ENCODE measurements around the gene BIRC2.

The BIRC2 gene

GRCh38 chr11:102401905-102402304 lies 54.9 kb downstream of the BIRC2 start:
- DNase-seq (ENCODE audit: extremely low read depth, insufficient read length): no peak
- peaks cover 8% of the 10 kb centered on the region for H3K36me3 ChIP-seq (ENCODE audit: control insufficient read depth, insufficient read depth, low read length)
- H3K4me3 ChIP-seq (replicated peaks; ENCODE audit: low read depth, low read length): no peak overlapping the region
- no peaks in the 10 kb centered on the region for H3K27me3 ChIP-seq (replicated peaks; ENCODE audit: control insufficient read depth, insufficient read depth, low read length)
- no peak for TF ChIP-seq CTCF (IDR thresholded peaks at IDR 0.05; ENCODE audit: insufficient read depth, low read length, poor library complexity, severe bottlenecking)

- no peaks in the 10 kb centered on the region for H3K27me3 ChIP-seq (replicated peaks; ENCODE audit: control insufficient read depth, insufficient read depth, low read length)
- no peak for TF ChIP-seq CTCF (IDR thresholded peaks at IDR 0.05; ENCODE audit: insufficient read depth, low read length, poor library complexity, severe bottlenecking)
- peaks cover 8% of the 10 kb centered on the region for H3K36me3 ChIP-seq (ENCODE audit: control insufficient read depth, insufficient read depth, low read length)
Measured at GRCh38 chr11:102402548-102402947, 55.5 kb downstream of the BIRC2 start.

GRCh38 chr11:102405501-102405900 lies 58.5 kb downstream of the BIRC2 start:
- H3K4me3 ChIP-seq (replicated peaks; ENCODE audit: low read depth, low read length): no peak overlapping the region
- no peaks in the 10 kb centered on the region for H3K27me3 ChIP-seq (replicated peaks; ENCODE audit: control insufficient read depth, insufficient read depth, low read length)
- peaks cover 10% of the 10 kb centered on the region for H3K36me3 ChIP-seq (ENCODE audit: control insufficient read depth, insufficient read depth, low read length)
- no peak for DNase-seq (ENCODE audit: extremely low read depth, insufficient read length)
- TF ChIP-seq CTCF (IDR thresholded peaks at IDR 0.05; ENCODE audit: insufficient read depth, low read length, poor library complexity, severe bottlenecking): no peak

More at GRCh38 chr11:102402548-102402947, 55.5 kb downstream of the BIRC2 start:
- no peak overlapping the region for H3K4me3 ChIP-seq (replicated peaks; ENCODE audit: low read depth, low read length)
- DNase-seq (ENCODE audit: extremely low read depth, insufficient read length): no peak

GRCh38 chr11:102406099-102406498 lies 59.1 kb downstream of the BIRC2 start:
- TF ChIP-seq CTCF (IDR thresholded peaks at IDR 0.05; ENCODE audit: insufficient read depth, low read length, poor library complexity, severe bottlenecking): no peak
- peaks cover 10% of the 10 kb centered on the region for H3K36me3 ChIP-seq (ENCODE audit: control insufficient read depth, insufficient read depth, low read length)
- no peak overlapping the region for H3K4me3 ChIP-seq (replicated peaks; ENCODE audit: low read depth, low read length)
- DNase-seq (ENCODE audit: extremely low read depth, insufficient read length): no peak
- H3K27me3 ChIP-seq (replicated peaks; ENCODE audit: control insufficient read depth, insufficient read depth, low read length): no peaks in the 10 kb centered on the region

- H3K27me3 ChIP-seq (replicated peaks; ENCODE audit: control insufficient read depth, insufficient read depth, low read length): no peaks in the 10 kb centered on the region
- H3K36me3 ChIP-seq (ENCODE audit: control insufficient read depth, insufficient read depth, low read length): peaks cover 10% of the 10 kb centered on the region
- no peak for DNase-seq (ENCODE audit: extremely low read depth, insufficient read length)
- TF ChIP-seq CTCF (IDR thresholded peaks at IDR 0.05; ENCODE audit: insufficient read depth, low read length, poor library complexity, severe bottlenecking): no peak
- no peak overlapping the region for H3K4me3 ChIP-seq (replicated peaks; ENCODE audit: low read depth, low read length)
Measured at GRCh38 chr11:102407901-102408300, 60.9 kb downstream of the BIRC2 start.

GRCh38 chr11:102408339-102408738 lies 61.3 kb downstream of the BIRC2 start:
- TF ChIP-seq CTCF (IDR thresholded peaks at IDR 0.05; ENCODE audit: insufficient read depth, low read length, poor library complexity, severe bottlenecking): no peak
- Histone ChIP-seq H3K36me3 (ENCODE audit: control insufficient read depth, insufficient read depth, low read length) (peaks cover 10% of the 10 kb centered on the region), H3K4me3 (replicated peaks; ENCODE audit: low read depth, low read length) (no peak overlapping the region), H3K27me3 (replicated peaks; ENCODE audit: control insufficient read depth, insufficient read depth, low read length) (no peaks in the 10 kb centered on the region)
- DNase-seq (ENCODE audit: extremely low read depth, insufficient read length): no peak
